Activated CD4-positive, alpha-beta T cell treated with anti-CD3 and anti-CD28 coated beads, Interleukin-2, amount 50 U/mL, for 1 hour (primary cell): ENCODE results near the gene EMC7.
"Not testable (repeated sequence)": the region's sequence is repeated elsewhere in the genome, so short reads cannot be mapped to it uniquely, and the experiment has no call there.

Source experiments
- DNase-seq: peaks from one replicate; pipeline ENCODE4 v3.0.0-alpha.2; 2020

EMC7 gene

GRCh38 chr15:34084086-34084485, 17.6 kb downstream of the EMC7 start:
- DNase-seq, result no peak

DNA sequence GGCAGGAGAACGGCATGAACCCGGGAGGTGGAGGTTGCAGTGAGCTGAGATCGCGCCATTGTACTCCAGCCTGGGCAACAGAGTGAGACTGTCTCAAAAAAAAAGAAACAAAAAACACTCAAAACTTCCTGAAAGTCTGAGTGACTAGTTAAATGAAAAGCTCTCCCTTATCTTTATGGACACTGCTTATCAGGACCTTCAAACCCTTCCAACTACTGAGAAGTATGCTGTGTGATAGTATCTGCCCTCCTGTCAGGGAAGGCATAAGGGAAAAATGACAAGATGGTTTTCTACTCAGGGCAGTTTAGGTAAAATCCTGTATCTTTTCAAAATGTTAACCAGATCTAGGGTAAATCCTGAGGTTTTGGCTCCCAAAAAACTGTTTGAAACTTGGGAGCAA, 21.8 kb downstream of the EMC7 start:
- DNase-seq, result no peak

DNA sequence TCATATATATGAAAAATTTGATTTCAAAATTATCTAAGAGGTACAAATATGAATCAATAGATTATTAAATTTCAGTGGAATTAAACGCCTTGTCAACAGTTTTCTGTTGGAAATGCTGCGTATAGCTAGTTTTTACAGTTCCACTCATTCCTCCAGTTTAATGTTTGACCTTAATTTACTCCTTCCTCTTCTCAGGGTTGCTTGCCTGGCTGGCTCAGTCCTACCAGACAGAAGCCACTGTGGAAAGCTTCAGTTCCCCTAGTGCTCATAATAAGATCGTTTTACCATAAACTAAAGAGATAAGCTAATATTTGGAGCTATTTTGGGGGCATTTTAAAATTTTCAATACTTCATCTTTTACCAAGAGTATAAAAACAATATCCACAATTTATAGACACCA, 22.8 kb downstream of the EMC7 start:
- no peak for DNase-seq

GRCh38 chr15:34076785-34077184, 24.9 kb downstream of the EMC7 start:
- no peak for DNase-seq

- no peak for DNase-seq
Measured at GRCh38 chr15:34070003-34070402, 31.7 kb downstream of the EMC7 start.

DNA sequence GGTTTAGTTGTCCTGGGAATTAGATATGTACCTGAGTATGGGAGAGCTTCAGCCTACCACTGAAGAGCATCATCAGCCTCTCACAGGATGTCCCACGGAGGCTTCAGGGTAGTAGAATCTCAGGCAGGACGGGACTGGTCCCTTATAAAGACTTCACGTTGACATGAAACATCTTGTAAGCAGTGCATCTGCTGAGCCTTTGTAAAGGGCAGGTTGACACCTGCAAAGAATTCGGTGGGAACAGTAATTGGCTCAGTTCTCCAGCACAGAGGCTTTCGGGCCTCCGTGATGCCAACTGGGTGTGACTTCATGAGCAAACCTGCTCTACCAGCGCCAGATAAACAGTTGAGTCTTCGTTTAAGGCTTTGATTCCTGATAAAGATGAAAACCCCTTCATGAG, 35.7 kb downstream of the EMC7 start:
- no peak for DNase-seq

DNA sequence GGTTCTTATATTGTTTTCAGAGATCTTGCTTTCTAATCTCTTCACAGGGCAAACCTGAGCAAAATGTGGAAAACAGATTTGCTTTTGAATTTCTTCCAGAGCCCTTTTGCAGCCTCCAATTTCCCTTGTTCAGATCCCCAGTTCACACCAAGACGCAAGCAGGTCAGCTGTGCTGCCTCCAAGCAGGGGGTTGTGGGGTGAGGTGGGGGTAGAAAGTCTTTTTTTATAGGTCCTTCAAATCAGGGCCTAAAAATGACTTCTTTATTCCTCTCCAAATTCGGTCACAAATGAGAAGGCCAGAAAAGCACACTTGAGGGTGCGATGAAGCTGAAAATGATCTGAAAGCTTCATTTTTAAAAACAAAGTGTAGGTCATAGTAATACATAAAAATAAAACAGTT, 36.4 kb downstream of the EMC7 start:
- DNase-seq, result no peak

- no peak for DNase-seq
Measured at GRCh38 chr15:34064438-34064837, 37.2 kb downstream of the EMC7 start.

GRCh38 chr15:34059946-34060345, 41.7 kb downstream of the EMC7 start:
- no peak for DNase-seq

DNA sequence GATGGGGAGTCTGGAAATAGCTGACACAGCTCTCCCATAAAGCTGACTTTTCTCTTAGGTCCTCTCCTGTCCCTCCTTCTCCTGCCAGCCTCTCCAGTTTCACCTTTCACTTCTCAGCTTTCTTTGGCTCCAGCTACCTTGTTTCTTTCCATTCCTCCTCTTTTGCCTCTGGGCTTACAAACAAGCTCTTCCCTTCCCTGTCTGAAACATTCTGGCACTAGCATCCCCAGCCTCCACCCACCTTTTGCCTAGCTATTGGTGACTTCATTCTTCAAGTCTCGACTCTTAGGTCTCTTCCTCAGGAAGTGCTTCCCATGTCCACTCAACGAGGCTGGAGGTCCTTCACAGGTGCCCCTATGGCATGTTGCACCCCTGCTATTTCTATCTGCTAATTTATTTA, 42.2 kb downstream of the EMC7 start:
- no peak for DNase-seq

DNA sequence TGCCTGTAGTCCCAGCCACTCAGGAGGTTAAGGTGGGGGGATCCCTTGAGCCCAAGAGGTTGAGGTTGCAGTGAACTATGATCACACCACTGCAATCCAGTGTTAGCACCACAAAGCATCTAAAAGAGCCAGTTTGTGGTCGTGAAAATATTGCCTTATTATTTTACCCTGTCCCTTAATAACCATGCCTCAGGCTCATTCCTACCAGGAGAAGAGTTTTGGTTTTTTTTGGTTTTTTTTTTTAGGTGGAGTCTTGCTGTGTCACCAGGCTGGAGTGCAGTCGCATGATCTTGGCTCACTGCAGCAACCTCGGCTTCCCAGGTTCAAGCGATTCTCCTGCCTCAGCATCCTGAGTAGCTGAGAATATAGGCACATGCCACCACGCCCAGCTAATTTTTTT, 44.8 kb downstream of the EMC7 start:
- DNase-seq, result no peak

DNA sequence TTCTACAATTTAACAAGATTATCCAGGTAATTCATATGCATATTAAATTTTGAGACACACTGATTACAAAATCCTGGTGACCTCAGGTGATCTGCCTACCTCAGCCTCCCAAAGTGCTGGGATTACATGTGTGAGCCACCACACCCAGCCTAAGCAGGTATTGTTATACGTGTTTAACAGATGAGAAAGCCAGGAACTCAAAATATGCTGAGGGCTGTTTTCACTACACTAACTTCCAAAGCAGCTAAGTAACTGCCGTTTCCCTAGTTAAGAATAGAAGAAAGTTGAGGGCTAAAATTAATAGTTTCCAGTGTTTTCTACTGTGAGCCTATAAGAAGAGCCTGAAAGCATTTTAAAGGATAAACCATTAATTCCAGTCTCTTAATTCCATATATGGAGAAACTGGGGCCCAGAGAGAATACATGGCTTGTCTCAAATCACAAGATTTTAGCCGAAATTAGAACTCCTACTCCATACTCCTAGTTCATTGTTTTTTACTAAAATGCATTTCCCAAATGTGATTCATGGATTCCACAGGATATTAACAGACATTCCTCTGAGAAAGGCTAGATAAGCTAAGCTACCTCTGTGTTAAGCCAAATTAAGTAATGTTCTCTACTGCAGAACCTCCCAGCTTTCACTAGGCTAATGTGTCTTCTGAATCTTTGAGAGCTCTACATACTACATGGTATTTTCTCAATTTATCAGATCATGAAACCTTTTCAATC, 45.6 kb downstream of the EMC7 start:
- no peak for DNase-seq

GRCh38 chr15:34054081-34054707, 47.5 kb downstream of the EMC7 start:
- DNase-seq, result no peak

DNA sequence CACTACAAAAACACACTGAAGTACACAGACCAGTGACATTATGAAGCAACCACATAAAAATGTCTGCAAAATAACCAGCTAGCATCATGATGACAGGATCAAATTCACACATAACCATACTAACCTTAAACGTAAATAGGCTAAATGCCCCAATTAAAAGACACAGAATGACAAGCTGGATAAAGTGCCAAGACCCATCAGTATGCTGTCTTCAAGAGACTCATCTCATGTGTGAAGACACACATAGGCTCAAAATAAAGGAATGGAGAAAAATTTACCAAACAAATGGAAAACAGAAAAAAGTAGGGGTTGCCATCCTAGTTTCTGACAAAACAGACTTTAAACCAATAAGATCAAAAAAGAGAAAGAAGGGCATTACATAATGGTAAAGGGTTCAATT, 51.3 kb downstream of the EMC7 start:
- not testable (repeated sequence) for DNase-seq

DNA sequence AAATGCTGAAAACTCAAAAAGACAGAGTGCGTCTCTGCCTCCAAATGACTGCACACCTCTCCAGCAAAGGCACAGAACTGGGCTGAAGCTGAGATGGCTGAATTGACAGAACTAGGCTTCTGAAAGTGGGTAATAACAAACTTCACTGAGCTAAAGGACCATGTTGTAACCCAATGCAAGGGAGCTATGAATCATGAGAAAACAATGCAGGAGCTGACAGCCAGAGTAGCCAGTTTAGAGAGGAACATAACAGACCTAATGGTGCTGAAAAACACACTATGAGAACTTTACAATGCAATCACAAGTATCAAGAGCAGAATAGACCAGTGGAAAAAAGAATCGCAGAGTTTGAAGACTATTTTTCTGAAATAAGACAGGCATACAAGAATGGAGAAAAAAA, 52.5 kb downstream of the EMC7 start:
- DNase-seq, result no peak

DNA sequence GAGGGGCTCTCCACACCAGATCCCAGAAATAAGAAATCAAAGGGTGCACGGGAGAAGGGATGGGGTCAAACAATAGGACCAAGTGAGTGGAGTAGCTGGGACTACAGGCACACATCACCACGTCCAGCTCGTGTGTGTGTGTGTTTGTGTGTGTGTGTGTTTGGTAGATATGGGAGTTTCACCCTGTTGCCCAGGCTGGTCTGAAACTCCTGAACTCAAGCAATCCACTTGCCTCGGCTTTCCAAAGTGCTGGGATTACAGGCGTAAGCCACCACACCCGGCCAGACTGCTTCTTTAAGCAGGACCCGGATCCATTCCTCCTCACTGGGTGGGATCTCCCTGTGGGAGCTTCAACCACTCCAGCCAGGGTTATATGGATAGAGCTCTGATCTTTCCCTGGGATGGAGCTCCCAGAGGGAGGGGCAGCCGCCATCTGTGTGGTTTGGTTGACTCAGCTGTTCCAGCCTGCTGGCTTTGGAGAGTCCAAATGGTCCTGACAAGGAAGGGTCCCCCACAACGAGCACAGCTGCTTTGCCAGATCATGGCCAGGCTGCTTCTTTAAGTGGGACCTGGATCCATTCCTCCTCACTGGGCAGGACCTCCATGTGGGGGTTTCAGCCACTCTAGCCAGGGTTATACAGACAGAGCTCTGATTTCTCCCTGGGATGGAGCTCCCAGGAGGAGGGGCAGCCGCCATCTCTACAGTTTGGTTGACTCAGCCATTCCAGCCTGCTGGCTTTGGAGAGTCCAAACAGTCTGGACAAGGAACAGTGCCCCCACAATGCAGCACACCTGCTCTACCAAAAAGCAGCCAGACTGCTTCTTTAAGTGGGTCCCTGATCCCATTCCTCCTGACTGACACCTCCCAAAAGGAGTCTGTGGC, 53.5 kb downstream of the EMC7 start:
- no peak for DNase-seq

- no peak for DNase-seq
Measured at GRCh38 chr15:34046471-34047145, 55.1 kb downstream of the EMC7 start.

DNA sequence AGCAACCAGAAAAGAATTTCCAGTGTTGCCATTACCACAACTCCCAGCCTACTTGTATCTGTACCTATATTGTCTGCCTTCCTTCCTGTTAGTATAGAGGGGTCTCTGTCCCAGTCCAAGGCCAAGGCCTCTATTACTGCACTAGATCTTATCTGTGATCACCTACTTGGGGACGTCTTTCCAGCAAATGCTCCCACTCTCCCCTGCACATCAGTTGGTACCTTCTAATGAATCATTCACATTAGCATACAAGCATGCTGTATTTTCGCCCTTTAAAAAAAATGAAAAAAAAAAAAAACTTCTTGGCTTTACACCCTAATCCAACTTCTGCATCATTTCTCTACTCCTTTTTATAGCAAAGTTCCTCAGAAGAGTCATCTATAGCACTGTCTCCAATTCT, 57.8 kb downstream of the EMC7 start:
- DNase-seq, result no peak

DNA sequence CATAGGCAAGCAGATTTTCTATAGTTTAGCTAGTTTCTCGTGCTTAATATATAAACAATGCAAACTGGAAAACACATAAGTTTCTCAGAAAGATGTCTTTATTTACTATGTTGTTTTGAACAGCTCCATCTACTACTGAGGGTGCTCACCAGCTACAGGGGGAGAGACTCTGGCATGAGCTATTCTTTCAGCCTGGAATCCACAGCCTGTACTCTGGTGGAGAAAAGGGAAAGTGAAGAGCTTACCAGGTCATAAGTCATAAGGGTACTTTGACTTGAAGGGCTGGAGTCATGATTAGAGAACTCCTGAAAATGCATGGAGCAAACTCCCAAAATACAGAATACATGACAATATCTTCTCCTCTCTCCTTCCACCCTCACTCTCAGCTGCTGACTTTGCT, 58.3 kb downstream of the EMC7 start:
- no peak for DNase-seq

- no peak for DNase-seq
Measured at GRCh38 chr15:34039790-34040113, 61.9 kb downstream of the EMC7 start.

- peak; percentile 49 for DNase-seq
Measured at GRCh38 chr15:34038871-34039789, 62.5 kb downstream of the EMC7 start, which contains the start of gene AVEN. TSS of gene AVEN (minus strand) at chr15:34039204. CDS start at chr15:34039046, 158 bp downstream.
